ENCODE measurements around the gene ZDHHC9.

ZDHHC9 gene

DNA sequence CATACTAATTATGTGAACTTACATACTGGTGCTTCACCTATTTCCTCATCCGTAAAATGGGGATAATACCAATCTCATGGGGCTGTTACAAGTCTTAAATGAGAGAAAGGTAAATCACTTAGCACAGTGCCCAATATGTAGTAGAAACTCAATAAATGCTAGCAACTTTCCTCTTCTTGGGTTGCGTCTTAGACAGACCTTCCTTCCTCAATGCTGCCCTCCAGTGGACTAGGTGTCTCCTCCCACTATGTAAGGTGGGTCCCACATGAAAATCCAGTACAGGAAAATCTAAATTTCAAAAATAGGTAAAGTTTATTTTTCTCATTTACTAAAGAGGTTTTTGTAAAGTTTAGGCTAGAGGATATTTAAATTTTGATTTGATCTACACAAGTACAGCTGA, 20.6 kb downstream of the ZDHHC9 start:
- no peak for DNase-seq (ENCODE audit: low read depth)

- no peak for DNase-seq (ENCODE audit: low read depth)
Measured at GRCh38 chrX:129818123-129818522, 25.6 kb downstream of the ZDHHC9 start.

DNA sequence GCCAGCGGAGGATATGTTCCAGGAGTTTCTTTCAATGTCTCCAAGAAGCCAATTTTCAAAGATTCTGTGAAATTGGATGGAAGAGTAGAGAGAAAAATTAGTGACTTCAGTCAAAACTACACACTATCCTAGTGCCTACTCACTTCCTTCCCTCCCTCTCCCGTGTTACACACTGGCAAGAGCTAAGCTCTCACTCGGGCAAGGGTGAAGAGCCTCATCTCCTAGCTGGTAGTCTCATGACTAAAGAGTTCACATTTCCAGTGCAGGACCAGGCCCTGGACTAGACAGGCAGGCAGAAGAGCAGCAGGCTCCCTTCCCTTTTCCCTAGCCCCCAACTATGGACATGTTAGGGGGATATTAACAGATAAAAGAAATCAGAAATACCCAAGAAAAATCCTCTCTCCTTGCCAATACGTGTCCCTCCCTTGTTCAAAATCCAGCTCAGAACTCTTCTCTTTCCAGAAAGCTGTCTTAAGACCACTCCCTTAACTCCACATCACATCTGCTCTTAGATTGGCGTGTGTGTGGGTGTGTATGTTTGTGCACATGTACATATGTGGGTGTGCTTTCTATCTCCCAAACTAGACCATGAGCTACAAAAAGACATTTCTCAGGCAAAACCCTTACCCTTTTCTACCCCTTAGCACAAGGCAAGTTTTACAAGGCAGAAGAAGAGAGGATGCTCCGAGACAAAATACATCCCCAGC, 29.9 kb downstream of the ZDHHC9 start:
- DNase-seq (ENCODE audit: low read depth) = no peak

GRCh38 chrX:129808829-129809796, 34.6 kb downstream of the ZDHHC9 start:
- DNase-seq (ENCODE audit: low read depth) = no peak

DNA sequence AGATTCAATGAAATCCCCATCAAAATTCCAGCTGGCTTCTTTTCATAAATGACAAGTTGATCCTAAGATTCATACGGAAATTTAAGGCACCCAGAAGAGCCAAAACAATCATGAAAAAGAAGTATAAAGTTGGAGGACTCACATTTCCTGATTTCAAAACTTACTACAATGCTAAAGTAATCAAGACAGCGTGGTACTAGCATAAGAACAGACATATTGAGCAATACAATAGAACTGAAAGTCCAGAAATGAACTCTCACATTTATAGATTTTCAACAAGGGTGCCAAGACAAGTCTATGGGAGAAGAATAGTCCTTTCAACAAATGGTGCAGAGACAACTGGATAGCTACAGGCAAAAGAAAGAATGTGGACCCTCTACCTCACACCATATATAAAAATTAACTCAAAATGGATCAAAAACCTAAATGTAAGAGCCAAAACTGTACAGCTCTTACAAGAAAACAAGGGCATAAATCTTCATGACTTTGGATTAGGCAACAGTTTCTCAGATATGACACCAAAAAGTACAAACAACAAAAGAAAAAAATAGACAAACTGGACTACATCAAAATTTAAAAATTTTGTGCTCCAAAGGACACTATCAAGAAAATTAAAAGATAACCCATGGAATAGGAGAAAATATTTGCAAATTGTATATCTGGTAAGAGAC, 35.4 kb downstream of the ZDHHC9 start:
- no peak for DNase-seq (ENCODE audit: low read depth)

DNA sequence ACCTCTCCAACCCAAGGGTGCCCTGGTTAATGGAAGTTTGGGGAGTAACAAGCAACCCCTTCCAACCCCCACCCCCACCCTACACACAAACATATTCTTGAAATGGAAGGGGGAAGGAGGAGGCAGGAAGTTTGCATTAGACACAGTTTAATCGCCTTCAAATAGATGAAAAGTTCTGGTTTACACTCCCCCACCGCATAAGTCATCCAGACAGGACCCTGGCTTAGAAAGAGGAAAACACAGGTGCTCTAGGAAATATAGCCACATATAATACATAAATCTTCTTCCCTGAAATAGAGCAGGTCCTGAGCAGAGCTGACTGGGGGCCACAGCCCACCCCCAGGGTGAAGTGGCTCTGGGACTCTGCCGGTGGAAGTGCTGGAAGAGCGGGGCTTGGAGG, 38.9 kb downstream of the ZDHHC9 start:
- no peak for DNase-seq (ENCODE audit: low read depth)

- no peak for DNase-seq (ENCODE audit: low read depth)
Measured at GRCh38 chrX:129802863-129803262, 40.8 kb downstream of the ZDHHC9 start.

DNA sequence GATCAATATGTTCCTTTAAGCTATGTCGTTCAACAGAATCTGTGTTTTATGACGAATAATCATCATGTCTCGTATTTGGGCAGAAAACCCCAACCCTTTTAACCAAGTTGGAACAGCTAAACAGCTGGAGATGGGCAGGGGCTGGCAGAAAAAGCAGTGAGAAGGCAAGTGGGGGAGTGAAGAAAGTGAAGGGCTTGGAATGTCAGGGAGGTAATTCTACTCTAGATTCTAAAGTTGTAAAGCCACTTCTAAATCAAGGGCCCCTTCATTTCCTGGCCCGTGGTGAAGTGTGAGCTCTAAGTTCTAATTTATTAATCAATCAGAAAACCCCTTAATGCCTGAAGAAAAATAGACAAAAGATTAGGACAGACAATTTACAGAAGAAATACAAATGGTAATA, 43.5 kb downstream of the ZDHHC9 start:
- DNase-seq (ENCODE audit: low read depth) = no peak

GRCh38 chrX:129798888-129799287, 44.8 kb downstream of the ZDHHC9 start:
- DNase-seq (ENCODE audit: low read depth) = no peak

GRCh38 chrX:129798456-129798855, 45.2 kb downstream of the ZDHHC9 start:
- DNase-seq (ENCODE audit: low read depth) = no peak

GRCh38 chrX:129797251-129797906, 46.3 kb downstream of the ZDHHC9 start:
- DNase-seq (ENCODE audit: low read depth) = no peak

GRCh38 chrX:129795584-129795983, 48.1 kb downstream of the ZDHHC9 start:
- no peak for DNase-seq (ENCODE audit: low read depth)

DNA sequence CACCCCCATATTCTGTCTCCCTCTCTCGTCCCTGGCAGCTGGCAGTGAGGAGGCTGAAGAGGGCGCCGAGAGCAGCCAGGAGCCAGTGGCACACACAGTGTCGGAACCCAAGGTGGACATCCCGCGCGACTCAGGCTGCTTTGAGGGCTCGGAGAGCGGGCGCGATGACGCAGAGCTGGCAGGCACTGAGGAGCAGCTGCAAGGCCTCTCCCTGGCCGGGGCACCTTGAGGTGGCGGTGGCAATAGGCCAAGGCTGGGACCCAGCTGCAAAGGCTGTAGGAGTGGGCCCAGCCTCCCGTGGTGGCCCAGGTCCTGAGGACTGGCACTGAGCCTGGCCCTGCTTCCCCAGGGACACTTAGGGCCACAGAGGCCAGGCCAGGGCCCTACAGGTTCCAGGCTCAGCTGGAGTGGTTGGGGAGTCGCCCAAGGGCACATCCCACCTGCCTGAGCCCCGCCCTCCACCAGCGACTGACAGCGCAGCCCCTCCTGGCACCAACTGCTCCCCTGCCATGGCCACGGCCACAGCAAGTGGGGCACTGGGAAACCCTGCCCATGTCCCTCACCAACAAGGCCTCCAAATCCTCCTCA, 50.0 kb downstream of the ZDHHC9 start:
- no peak for DNase-seq (ENCODE audit: low read depth)

- DNase-seq (ENCODE audit: low read depth) = no peak
Measured at GRCh38 chrX:129792586-129793291, 50.9 kb downstream of the ZDHHC9 start.

- DNase-seq (ENCODE audit: low read depth) = no peak
Measured at GRCh38 chrX:129791961-129792570, 51.6 kb downstream of the ZDHHC9 start.

GRCh38 chrX:129791336-129791735, 52.4 kb downstream of the ZDHHC9 start:
- DNase-seq (ENCODE audit: low read depth) = no peak

DNA sequence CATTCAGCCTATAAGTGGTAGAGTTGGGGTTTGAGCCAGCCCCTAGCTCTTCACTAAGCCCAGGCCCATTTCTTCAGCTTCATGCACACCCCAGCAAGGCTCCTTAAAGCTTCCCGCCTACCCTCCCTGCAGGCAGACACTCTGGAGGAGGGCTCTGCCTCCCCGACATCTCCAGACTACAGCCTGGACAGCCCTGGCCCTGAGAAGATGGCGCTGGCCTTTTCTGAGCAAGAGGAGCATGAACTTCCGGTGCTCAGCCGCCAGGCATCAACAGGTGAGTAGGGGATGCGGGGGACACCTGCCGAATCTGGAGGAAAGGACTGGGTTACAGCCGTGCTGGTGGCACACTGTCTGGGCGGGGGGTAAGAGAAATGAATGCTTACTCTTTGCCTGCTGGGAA, 52.9 kb downstream of the ZDHHC9 start:
- DNase-seq (ENCODE audit: low read depth) = no peak

GRCh38 chrX:129790146-129790545, 53.5 kb downstream of the ZDHHC9 start:
- no peak for DNase-seq (ENCODE audit: low read depth)

GRCh38 chrX:129788527-129788926, 55.2 kb downstream of the ZDHHC9 start:
- no peak for DNase-seq (ENCODE audit: low read depth)

GRCh38 chrX:129787336-129788055, 56.2 kb downstream of the ZDHHC9 start:
- DNase-seq (ENCODE audit: low read depth) = no peak
